ENCODE data around the gene CHCHD6. TPM values are rescaled to one million over a fixed set of nuclear protein-coding genes. Genes with fewer than 3 reads are reported as not detected.

CHCHD6 gene
- total and polyA plus RNA-seq, 2 donors (not counting 3 experiments of a cell fraction or from before 2014, with no cell fraction given): 8.4 to 10.1 TPM

- intact Hi-C loops (cut with micrococcal nuclease) (loop anchor here (10.0 kb wide), 1 partner anchor 439 kb away; the partner anchor contains the start of gene ZXDC), dilution Hi-C loops (cut with MboI; ENCODE audit: extremely low pct_ligation_motif_present, low sequenced_read_pairs) (no loop called here)
- Histone ChIP-seq H3K9ac (replicated peaks; ENCODE audit: extremely low read depth, insufficient read depth, low read length) (no peak overlapping the region), H3K27ac (ENCODE audit: insufficient read depth, low read depth, low read length) (no peak overlapping the region), H2AFZ (ENCODE audit: low read depth, low read length) (no peak overlapping the region), H3K36me3 (ENCODE audit: control insufficient read depth in 2 of 2, extremely low read depth in 1 of 2, insufficient read depth in 2 of 2, low read length in 2 of 2) (no peaks in the 10 kb centered on the region), H3K4me1 (ENCODE audit: control insufficient read depth, extremely low read depth, insufficient read depth, low read length) (peaks cover 21% of the 10 kb centered on the region), H3K79me2 (ENCODE audit: control insufficient read depth, insufficient read depth, low read length) (no peaks in the 10 kb centered on the region), H3K27me3 (ENCODE audit: control insufficient read depth in 2 of 2, insufficient read depth in 2 of 2, low read length in 2 of 2) (peaks cover 24 to 33% of the 10 kb centered on the region in 2 experiments), H3K9me1 (replicated peaks; ENCODE audit: control insufficient read depth, extremely low read depth, insufficient read depth, low read length) (no peaks in the 10 kb centered on the region), H3K9me3 (replicated peaks; ENCODE audit: control insufficient read depth, insufficient read depth, low read length) (no peaks in the 10 kb centered on the region), H3K4me2 (ENCODE audit: insufficient read depth, low read length) (no peak overlapping the region), H3K4me3 (replicated peaks in 1 of 3; ENCODE audit: insufficient read depth in 1 of 3, low read depth in 1 of 3, low read length in 3 of 3) (no peak overlapping the region), H4K20me1 (replicated peaks; ENCODE audit: control insufficient read depth, extremely low read depth, insufficient read depth, low read length) (no peaks in the 10 kb centered on the region)
- BruUV-seq (replicated peaks): no TSS peak
- POLR2A ChIA-PET: no interaction called here
- TF ChIP-seq POLR2AphosphoS5 (IDR thresholded peaks at IDR 0.05; ENCODE audit: insufficient read depth, low read depth, low read length) (no peak), EZH2 (IDR thresholded peaks at IDR 0.05; ENCODE audit: borderline replicate concordance, low read depth, low read length, severe bottlenecking) (no peak), JUN (IDR thresholded peaks at IDR 0.05; ENCODE audit: borderline replicate concordance, insufficient read depth, insufficient read length, low read depth) (no peak), POLR2A (IDR thresholded peaks at IDR 0.05; ENCODE audit: low read depth, low read length) (no peak), MAX (IDR thresholded peaks at IDR 0.05; ENCODE audit: insufficient read depth, insufficient read length) (no peak), MYC (IDR thresholded peaks at IDR 0.05; ENCODE audit: low read depth, low read length) (no peak), FOS (IDR thresholded peaks at IDR 0.05; ENCODE audit: borderline replicate concordance, insufficient read depth, low read length) (no peak), GATA2 (IDR thresholded peaks at IDR 0.05; ENCODE audit: insufficient read depth, insufficient read length, low read depth, low read length) (no peak)
- TF ChIP-seq, protein P1, sequence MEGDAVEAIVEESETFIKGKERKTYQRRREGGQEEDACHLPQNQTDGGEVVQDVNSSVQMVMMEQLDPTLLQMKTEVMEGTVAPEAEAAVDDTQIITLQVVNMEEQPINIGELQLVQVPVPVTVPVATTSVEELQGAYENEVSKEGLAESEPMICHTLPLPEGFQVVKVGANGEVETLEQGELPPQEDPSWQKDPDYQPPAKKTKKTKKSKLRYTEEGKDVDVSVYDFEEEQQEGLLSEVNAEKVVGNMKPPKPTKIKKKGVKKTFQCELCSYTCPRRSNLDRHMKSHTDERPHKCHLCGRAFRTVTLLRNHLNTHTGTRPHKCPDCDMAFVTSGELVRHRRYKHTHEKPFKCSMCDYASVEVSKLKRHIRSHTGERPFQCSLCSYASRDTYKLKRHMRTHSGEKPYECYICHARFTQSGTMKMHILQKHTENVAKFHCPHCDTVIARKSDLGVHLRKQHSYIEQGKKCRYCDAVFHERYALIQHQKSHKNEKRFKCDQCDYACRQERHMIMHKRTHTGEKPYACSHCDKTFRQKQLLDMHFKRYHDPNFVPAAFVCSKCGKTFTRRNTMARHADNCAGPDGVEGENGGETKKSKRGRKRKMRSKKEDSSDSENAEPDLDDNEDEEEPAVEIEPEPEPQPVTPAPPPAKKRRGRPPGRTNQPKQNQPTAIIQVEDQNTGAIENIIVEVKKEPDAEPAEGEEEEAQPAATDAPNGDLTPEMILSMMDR (IDR thresholded peaks at IDR 0.05; ENCODE audit: extremely low read depth in 1 of 2, insufficient read depth in 1 of 2, low read depth in 1 of 2, low read length in 2 of 2): no peak
- CTCF ChIA-PET: interaction anchor here (3.8 kb wide), 1 partner anchor 8 kb away, joined by 26 read pairs; no protein-coding TSS in a partner anchor
- DNase-seq (ENCODE audit: low read depth, low spot score): no peak
- FAIRE-seq: no peak
Observed at GRCh38 chr3:126913524-126913923, 209.5 kb downstream of the CHCHD6 start.

Data from endothelial cell of umbilical vein (primary cell).